ENCODE measurements around the gene LEFTY2.

LEFTY2 gene

GRCh38 chr1:225896494-225896893, 44.5 kb downstream of the LEFTY2 start:
- in situ Hi-C loops (cut with MboI; ENCODE audit: low pct_unique_long_range_greater_than_20kb, low sequenced_read_pairs, unreplicated experiment), result no loop called here
- DNase-seq (ENCODE audit: low spot score), result no peak
- TF ChIP-seq, protein P1, sequence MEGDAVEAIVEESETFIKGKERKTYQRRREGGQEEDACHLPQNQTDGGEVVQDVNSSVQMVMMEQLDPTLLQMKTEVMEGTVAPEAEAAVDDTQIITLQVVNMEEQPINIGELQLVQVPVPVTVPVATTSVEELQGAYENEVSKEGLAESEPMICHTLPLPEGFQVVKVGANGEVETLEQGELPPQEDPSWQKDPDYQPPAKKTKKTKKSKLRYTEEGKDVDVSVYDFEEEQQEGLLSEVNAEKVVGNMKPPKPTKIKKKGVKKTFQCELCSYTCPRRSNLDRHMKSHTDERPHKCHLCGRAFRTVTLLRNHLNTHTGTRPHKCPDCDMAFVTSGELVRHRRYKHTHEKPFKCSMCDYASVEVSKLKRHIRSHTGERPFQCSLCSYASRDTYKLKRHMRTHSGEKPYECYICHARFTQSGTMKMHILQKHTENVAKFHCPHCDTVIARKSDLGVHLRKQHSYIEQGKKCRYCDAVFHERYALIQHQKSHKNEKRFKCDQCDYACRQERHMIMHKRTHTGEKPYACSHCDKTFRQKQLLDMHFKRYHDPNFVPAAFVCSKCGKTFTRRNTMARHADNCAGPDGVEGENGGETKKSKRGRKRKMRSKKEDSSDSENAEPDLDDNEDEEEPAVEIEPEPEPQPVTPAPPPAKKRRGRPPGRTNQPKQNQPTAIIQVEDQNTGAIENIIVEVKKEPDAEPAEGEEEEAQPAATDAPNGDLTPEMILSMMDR (IDR thresholded peaks at IDR 0.05; ENCODE audit: extremely low read depth, insufficient read depth, missing control alignments), result no peak

- in situ Hi-C loops (cut with MboI; ENCODE audit: low pct_unique_long_range_greater_than_20kb, low sequenced_read_pairs, unreplicated experiment), result no loop called here
- no peak for DNase-seq (ENCODE audit: low spot score)
- TF ChIP-seq, protein P1 (IDR thresholded peaks at IDR 0.05; ENCODE audit: extremely low read depth, insufficient read depth, missing control alignments), result no peak
Measured at GRCh38 chr1:225892307-225892706, 48.7 kb downstream of the LEFTY2 start.

- DNase-seq (ENCODE audit: low spot score), result no peak
- TF ChIP-seq, protein P1 (IDR thresholded peaks at IDR 0.05; ENCODE audit: extremely low read depth, insufficient read depth, missing control alignments), result no peak
- in situ Hi-C loops (cut with MboI; ENCODE audit: low pct_unique_long_range_greater_than_20kb, low sequenced_read_pairs, unreplicated experiment), result no loop called here
Measured at GRCh38 chr1:225891229-225891972, 49.6 kb downstream of the LEFTY2 start.

DNA sequence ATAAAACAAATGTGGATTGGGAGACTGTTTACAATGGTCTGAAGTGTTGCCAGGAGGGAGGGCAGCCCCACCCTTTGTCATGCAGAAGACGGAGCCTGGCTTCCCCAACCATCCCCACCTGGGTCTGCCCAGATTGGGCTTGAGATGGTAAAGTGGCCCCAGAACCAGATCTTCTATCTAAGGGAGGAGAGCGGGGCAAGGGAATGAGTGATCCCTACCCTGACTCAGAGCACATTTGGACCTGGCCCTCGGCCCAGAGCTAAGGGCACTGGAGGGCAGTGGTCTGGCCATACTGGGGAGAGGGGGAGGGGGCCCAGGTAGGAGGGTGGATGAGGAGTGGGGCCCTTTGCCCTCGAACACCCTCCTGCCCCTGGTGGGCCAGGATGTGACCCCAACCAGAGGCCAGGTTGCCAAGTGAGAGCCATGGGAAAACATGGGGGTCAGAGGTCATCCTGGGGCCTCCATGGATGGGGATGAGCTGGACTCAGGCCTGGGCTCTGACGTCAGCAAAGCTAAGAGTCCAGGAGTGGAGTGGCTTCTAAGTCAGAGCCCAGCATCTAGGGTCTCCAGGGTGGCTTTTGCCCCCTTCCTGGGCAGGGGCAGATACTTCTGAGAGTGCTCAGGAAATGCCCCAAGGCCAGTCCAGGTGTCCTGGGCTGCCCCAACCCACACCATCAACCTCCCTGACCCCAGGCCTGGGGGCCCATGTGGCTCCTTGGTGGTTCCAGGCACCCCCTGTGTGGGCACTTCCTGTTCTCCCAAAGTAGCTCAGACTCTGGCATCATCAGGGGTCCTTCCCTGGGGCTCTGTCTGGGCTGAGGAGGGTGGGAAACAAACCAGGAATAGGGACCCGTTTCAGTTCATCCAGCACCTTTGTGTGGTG, 50.4 kb downstream of the LEFTY2 start:
- DNase-seq (ENCODE audit: low spot score), result no peak
- in situ Hi-C loops (cut with MboI; ENCODE audit: low pct_unique_long_range_greater_than_20kb, low sequenced_read_pairs, unreplicated experiment), result no loop called here
- TF ChIP-seq, protein P1 (IDR thresholded peaks at IDR 0.05; ENCODE audit: extremely low read depth, insufficient read depth, missing control alignments), result no peak

DNA sequence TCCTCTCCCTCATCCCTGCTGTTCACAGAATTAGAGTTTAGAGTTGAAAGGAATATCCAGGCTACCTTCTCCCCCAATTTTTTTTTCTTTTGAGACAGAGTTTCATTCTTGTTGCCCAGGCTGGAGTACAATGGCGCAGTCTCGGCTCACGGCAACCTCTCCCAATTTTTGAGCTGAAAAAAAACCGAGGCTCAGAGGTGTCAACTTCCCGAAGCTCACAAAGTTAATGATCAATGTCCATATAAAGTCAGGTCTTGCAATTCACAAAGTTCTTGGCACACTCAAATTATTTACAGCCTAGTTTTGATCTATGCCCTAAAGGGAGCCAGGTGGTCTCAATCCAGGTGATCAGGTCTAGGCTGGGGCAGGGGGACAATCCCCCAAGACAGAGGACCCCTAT, 51.3 kb downstream of the LEFTY2 start:
- in situ Hi-C loops (cut with MboI; ENCODE audit: low pct_unique_long_range_greater_than_20kb, low sequenced_read_pairs, unreplicated experiment), result no loop called here
- TF ChIP-seq, protein P1 (IDR thresholded peaks at IDR 0.05; ENCODE audit: extremely low read depth, insufficient read depth, missing control alignments), result no peak
- DNase-seq (ENCODE audit: low spot score), result no peak

DNA sequence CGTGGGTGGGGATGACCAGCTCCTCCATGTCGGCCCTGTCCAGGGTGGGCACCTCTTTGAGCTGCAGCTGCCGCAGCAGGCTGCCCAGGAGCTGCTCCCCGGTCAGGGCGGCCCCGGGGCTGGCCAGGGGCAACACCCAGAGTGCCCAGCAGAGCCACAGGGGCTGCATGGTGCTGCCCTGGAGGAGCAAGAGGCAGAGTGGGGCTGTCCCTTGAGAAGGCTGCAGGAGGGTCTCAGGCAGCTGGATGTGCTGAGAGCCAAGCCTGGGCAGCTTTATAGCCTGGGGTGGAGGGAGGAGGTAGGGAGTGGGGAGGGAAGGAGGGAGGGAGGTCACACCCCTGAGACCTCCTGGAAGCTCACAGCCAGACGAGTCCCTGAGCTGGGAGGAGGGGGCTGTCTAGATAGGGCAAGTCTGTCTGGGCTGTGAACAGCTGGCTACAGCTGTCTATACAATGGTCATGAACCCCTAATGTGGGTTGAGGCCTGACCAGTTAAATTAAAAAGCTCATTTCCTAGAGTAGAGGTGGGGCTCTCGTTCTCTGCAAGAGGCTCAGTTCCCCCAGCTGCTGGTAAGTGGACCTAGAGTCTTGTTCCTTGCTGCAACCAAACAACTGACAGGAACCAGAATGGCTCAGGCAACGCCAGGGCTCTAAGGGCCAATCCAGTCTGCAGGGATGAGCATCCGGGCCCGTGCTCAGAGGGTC, 52.0 kb downstream of the LEFTY2 start, which contains the start of gene LEFTY1:
Gene LEFTY1 (minus strand): TSS at position 249 of the 704 bp plus-strand sequence. CDS start 80 bp downstream, at position 169.
- in situ Hi-C loops (cut with MboI; ENCODE audit: low pct_unique_long_range_greater_than_20kb, low sequenced_read_pairs, unreplicated experiment), result no loop called here
- TF ChIP-seq, protein P1 (IDR thresholded peaks at IDR 0.05; ENCODE audit: extremely low read depth, insufficient read depth, missing control alignments), result no peak
- DNase-seq (ENCODE audit: low spot score), result no peak
